ENCODE data around the gene TMPRSS4.

GRCh38 chr11:118080296-118080695 is 3.4 kb downstream of the TMPRSS4 start:
- TF ChIP-seq GATA3 (IDR thresholded peaks at IDR 0.05; ENCODE audit: low read depth, low read length) (no peak), GATA2 (IDR thresholded peaks at IDR 0.05; ENCODE audit: low read depth, low read length) (no peak)
